SK-N-SH (cell line): ENCODE data around the gene TTC28. TPM values are rescaled to one million over a fixed set of nuclear protein-coding genes. Genes with fewer than 3 reads are reported as not detected.

Source experiments
- CHD2 ChIP-seq: fragments of 150-350 bp; IDR thresholded peaks from 2 replicates; pipeline ENCODE4 v1.6.1; 2018; ENCODE audit warnings: low read length; ENCODE audit not compliant: partially characterized antibody
- CTCF ChIP-seq: fragments of 200-600 bp; sonication (generic); IDR thresholded peaks from 2 replicates; pipeline ENCODE4 v1.6.1; 2017; ENCODE audit warnings: antibody characterized with exemption, mild to moderate bottlenecking, moderate library complexity
- ELF1 ChIP-seq: IDR thresholded peaks from 2 replicates; pipeline ENCODE4 v1.4.0; 2012
- EZH2phosphoT487 ChIP-seq: fragments of 200-600 bp; sonication (generic); IDR thresholded peaks from 2 replicates; pipeline ENCODE4 v1.6.1; 2017; ENCODE audit warnings: low read depth, mixed run types, mild to moderate bottlenecking, antibody characterized with exemption, moderate library complexity, borderline replicate concordance
- FOSL2 ChIP-seq: IDR thresholded peaks from 2 replicates; pipeline ENCODE4 v1.4.0; 2012; ENCODE audit warnings: low read depth, mild to moderate bottlenecking, moderate library complexity, borderline replicate concordance
- FOXJ3 ChIP-seq: sonication (generic); formaldehyde crosslinking; IDR thresholded peaks from 2 replicates; pipeline ENCODE4 v1.5.1; 2020; ENCODE audit warnings: mild to moderate bottlenecking, missing genetic modification reagents
- FOXM1 ChIP-seq: IDR thresholded peaks from 2 replicates; pipeline ENCODE4 v1.4.0; 2012; ENCODE audit warnings: low read depth, mild to moderate bottlenecking
- GABPA ChIP-seq: IDR thresholded peaks from 2 replicates; pipeline ENCODE4 v1.4.0; 2012; ENCODE audit warnings: low read depth, mild to moderate bottlenecking
- GATA2 ChIP-seq: sonication (generic); formaldehyde crosslinking; IDR thresholded peaks from 2 replicates; pipeline ENCODE4 v1.5.0; 2020; ENCODE audit warnings: mild to moderate bottlenecking, missing genetic modification reagents
- JUND ChIP-seq: IDR thresholded peaks from 2 replicates; pipeline ENCODE4 v1.4.0; 2012
- MAX ChIP-seq: IDR thresholded peaks from 2 replicates; pipeline ENCODE4 v1.4.0; 2012; ENCODE audit warnings: low read depth
- MEF2A ChIP-seq: IDR thresholded peaks from 2 replicates; pipeline ENCODE4 v1.4.0; 2012; ENCODE audit warnings: low read depth, borderline replicate concordance
- MXI1 ChIP-seq: IDR thresholded peaks from 2 replicates; pipeline ENCODE4 v1.6.1; 2012; ENCODE audit warnings: mild to moderate bottlenecking, low read depth, low read length, improper control_type of control experiment
- NFIC ChIP-seq: IDR thresholded peaks from 2 replicates; pipeline ENCODE4 v1.4.0; 2012; ENCODE audit warnings: borderline replicate concordance
- NRF1 ChIP-seq: IDR thresholded peaks from 2 replicates; pipeline ENCODE4 v1.6.1; 2012; ENCODE audit warnings: low read depth, mild to moderate bottlenecking, low read length
- PBX3 ChIP-seq: IDR thresholded peaks from 2 replicates; pipeline ENCODE4; 2012
- POLR2AphosphoS5 ChIP-seq: IDR thresholded peaks from 2 replicates; pipeline ENCODE4 v1.6.1; 2012; ENCODE audit warnings: low read depth, low read length
- RFX5 ChIP-seq: IDR thresholded peaks from 2 replicates; pipeline ENCODE4 v1.6.1; 2012; ENCODE audit warnings: mild to moderate bottlenecking, improper control_type of control experiment, low read length
- SIN3A ChIP-seq: IDR thresholded peaks from 2 replicates; pipeline ENCODE4 v1.6.1; 2012; ENCODE audit warnings: low read depth, mild to moderate bottlenecking, low read length, moderate library complexity, borderline replicate concordance
- SMC3 ChIP-seq: IDR thresholded peaks from 2 replicates; pipeline ENCODE4 v1.6.1; 2012; ENCODE audit warnings: low read depth, low read length, improper control_type of control experiment
- TAF1 ChIP-seq: IDR thresholded peaks from 2 replicates; pipeline ENCODE4 v1.6.1; 2012; ENCODE audit warnings: low read depth, mild to moderate bottlenecking, low read length, moderate library complexity, borderline replicate concordance
- TCF12 ChIP-seq: IDR thresholded peaks from 2 replicates; pipeline ENCODE4 v1.4.0; 2012
- USF1 ChIP-seq: IDR thresholded peaks from 2 replicates; pipeline ENCODE4 v1.4.0; 2012; ENCODE audit warnings: low read depth, borderline replicate concordance
- USF2 ChIP-seq: fragments of 150-350 bp; IDR thresholded peaks from 2 replicates; pipeline ENCODE4 v1.6.1; 2017; ENCODE audit warnings: antibody characterized with exemption, low read length, low read depth, borderline replicate concordance
- YY1 ChIP-seq: IDR thresholded peaks from 2 replicates; pipeline ENCODE4 v1.4.0; 2012; ENCODE audit warnings: low read depth, mild to moderate bottlenecking
- ZBTB33 ChIP-seq: IDR thresholded peaks from 2 replicates; pipeline ENCODE4 v1.4.0; 2012; ENCODE audit warnings: low read depth, borderline replicate concordance
- polyA plus RNA-seq, 3 experiments: library from polyadenylated mRNA; depleted of rRNA; stranded (reverse); fragments of >200 nt; gene quantifications; 2 replicates each; pipeline ENCODE4 v1.2.3, GENCODE V29; 2012

The TTC28 gene
- polyA plus RNA-seq, 1 of the 3 experiments (the other 2 are of a cell fraction): 5.9 TPM

GRCh38 chr22:28547132-28547842, 132.4 kb downstream of the TTC28 start (continued):
- no peak for TF ChIP-seq ZBTB33
- no peak for TF ChIP-seq MEF2A
- no peak for TF ChIP-seq CHD2
- no peak; the same call in 1 of the 2 replicates for TF ChIP-seq MAX
- no peak for TF ChIP-seq GATA2 (CRISPR knock-in tag)
- peak; percentile 93 for TF ChIP-seq NFIC
- TF ChIP-seq SMC3: no peak
- peak; percentile 82 for TF ChIP-seq TCF12
- TF ChIP-seq GABPA: no peak
- peak; percentile 56; the same call in 1 of the 2 replicates for TF ChIP-seq FOXM1
- no peak for TF ChIP-seq EZH2phosphoT487
- peak; percentile 83 for TF ChIP-seq FOSL2
- peak; percentile 88 for TF ChIP-seq JUND
- TF ChIP-seq CTCF: no peak
- TF ChIP-seq TAF1: no peak
- TF ChIP-seq RFX5: no peak
- TF ChIP-seq NRF1: no peak
- TF ChIP-seq PBX3: peak; percentile 93
- TF ChIP-seq USF1: no peak
- TF ChIP-seq FOXJ3: no peak
- no peak for TF ChIP-seq ELF1
- no peak for TF ChIP-seq MXI1
- TF ChIP-seq USF2: no peak
- peak; percentile 48; the same call in 1 of the 2 replicates for TF ChIP-seq POLR2AphosphoS5
- no peak for TF ChIP-seq YY1
- TF ChIP-seq SIN3A: no peak
